ENCODE data around the gene RNF26. TPM values are rescaled to one million over a fixed set of nuclear protein-coding genes. Genes with fewer than 3 reads are reported as not detected.

The RNF26 gene
- total and polyA plus RNA-seq, 4 donors = 6.3 to 19.1 (median 11.1) TPM

GRCh38 chr11:119366690-119367620 lies 32.6 kb downstream of the RNF26 start:
- no peak for DNase-seq (ENCODE audit: low spot score)

More at GRCh38 chr11:119366690-119367620, 32.6 kb downstream of the RNF26 start:
- Histone ChIP-seq H3K9ac (ENCODE audit: low read depth in 1 of 2, low read length in 2 of 2) (no peak overlapping the region), H3K4me1 (ENCODE audit: control insufficient read depth in 4 of 4, insufficient read depth in 4 of 4, low read length in 3 of 4) (peaks cover 24 to 89% (median 71%) of the 10 kb centered on the region in 4 donors), H3K27ac (ENCODE audit: low read depth in 1 of 2, low read length in 2 of 2) (no peak overlapping the region), H3K4me3 (ENCODE audit: low read depth in 1 of 3, low read length in 3 of 3) (no peak overlapping the region), H3K36me3 (ENCODE audit: control insufficient read depth in 4 of 4, insufficient read depth in 3 of 4, low read depth in 1 of 4, low read length in 3 of 4) (no peaks in the 10 kb centered on the region), H3K9me3 (ENCODE audit: control insufficient read depth in 4 of 4, low read length in 3 of 4) (no peaks in the 10 kb centered on the region), H3K27me3 (ENCODE audit: control insufficient read depth in 4 of 4, insufficient read depth in 4 of 4, low read length in 3 of 4) (no peaks in the 10 kb centered on the region)
- TF ChIP-seq ZBTB33 (IDR thresholded peaks at IDR 0.05) (no peak), FOXA1 (IDR thresholded peaks at IDR 0.05) (no peak), SP1 (IDR thresholded peaks at IDR 0.05) (no peak), JUND (IDR thresholded peaks at IDR 0.05) (no peak), RAD21 (IDR thresholded peaks at IDR 0.05) (no peak), EGR1 (IDR thresholded peaks at IDR 0.05; ENCODE audit: low read depth in 2 of 2) (no peak), CTCF (IDR thresholded peaks at IDR 0.05; ENCODE audit: low read depth, low read length, missing input control) (no peak), NR2F2 (IDR thresholded peaks at IDR 0.05) (no peak), RXRA (IDR thresholded peaks at IDR 0.05) (no peak), TAF1 (conservative IDR thresholded peaks at IDR 0.05) (no peak), MAX (IDR thresholded peaks at IDR 0.05) (no peak), ATF3 (IDR thresholded peaks at IDR 0.05) (no peak), GABPA (IDR thresholded peaks at IDR 0.05 in 1 of 2, conservative IDR thresholded peaks at IDR 0.05 in 1 of 2) (no peak), YY1 (IDR thresholded peaks at IDR 0.05) (no peak), HNF4G (IDR thresholded peaks at IDR 0.05) (no peak), FOXA2 (IDR thresholded peaks at IDR 0.05) (no peak), REST (IDR thresholded peaks at IDR 0.05) (no peak)
- 92% methylated on average over 11 of the region's 11 CpGs for WGBS

Measured in liver (tissue), 9 donors.